ENCODE results near the gene ZNF80. TPM values are rescaled to one million over a fixed set of nuclear protein-coding genes. Genes with fewer than 3 reads are reported as not detected.

Gene ZNF80
- total and polyA plus RNA-seq, 2 of the 8 experiments (the other 6 are each of a cell fraction or from before 2014, with no cell fraction given): not detected

- Histone ChIP-seq H4K20me1 (replicated peaks in 1 of 2; ENCODE audit: control insufficient read depth in 1 of 2, insufficient read depth in 2 of 2, low read length in 2 of 2) (no peaks in the 10 kb centered on the region), H3K27me3 (replicated peaks in 1 of 4; ENCODE audit: control insufficient read depth in 3 of 4, extremely low read depth in 1 of 4, insufficient read depth in 3 of 4, low read length in 3 of 4) (no peaks in the 10 kb centered on the region), H3K14ac (ENCODE audit: insufficient read length) (no peak overlapping the region), H3K9me3 (ENCODE audit: insufficient read depth in 2 of 2, low read depth in 1 of 2, low read length in 1 of 2) (no peaks in the 10 kb centered on the region; a peak in 1 of 4 replicates), H2AK5ac (ENCODE audit: low read depth, low read length) (no peak overlapping the region), H3K36me3 (ENCODE audit: control insufficient read depth in 2 of 4, insufficient read depth in 4 of 4, low read length in 3 of 4) (no peaks in the 10 kb centered on the region; a peak in 1 of 8 replicates), H4K8ac (ENCODE audit: extremely low read depth, insufficient read depth, low read length) (no peak overlapping the region), H2BK15ac (ENCODE audit: low read length) (no peak overlapping the region), H2BK20ac (ENCODE audit: low read length) (no peak overlapping the region), H2AFZ (ENCODE audit: low read length) (no peak overlapping the region), H3K4me2 (ENCODE audit: insufficient read depth in 1 of 2, low read depth in 2 of 2, low read length in 2 of 2) (no peak overlapping the region), H3K4me1 (replicated peaks in 1 of 4; ENCODE audit: control insufficient read depth in 3 of 4, insufficient read depth in 4 of 4, low read length in 3 of 4) (no peaks in the 10 kb centered on the region; a peak in 1 of 7 replicates), H3K4ac (replicated peaks; ENCODE audit: insufficient read length, low read depth, low read length) (no peak overlapping the region), H4K91ac (replicated peaks; ENCODE audit: insufficient read length, low read length) (no peak overlapping the region), H3K9ac (replicated peaks in 1 of 4; ENCODE audit: extremely low read depth in 1 of 4, low read depth in 3 of 4, low read length in 3 of 4) (no peak overlapping the region), H3K4me3 (ENCODE audit: extremely low read depth in 1 of 4, insufficient read depth in 2 of 4, low read depth in 3 of 4, low read length in 4 of 4) (no peak overlapping the region), H3K18ac (ENCODE audit: extremely low read depth, low read length) (no peak overlapping the region), H2BK12ac (ENCODE audit: low read depth, low read length) (no peak overlapping the region), H2BK5ac (ENCODE audit: low read depth, low read length) (no peak overlapping the region), H4K5ac (ENCODE audit: insufficient read length, low read depth, low read length) (no peak overlapping the region), H2BK120ac (replicated peaks; ENCODE audit: low read depth, low read length) (no peak overlapping the region), H3K23me2 (ENCODE audit: low read depth, low read length) (no peaks in the 10 kb centered on the region), H3K79me2 (ENCODE audit: control insufficient read depth in 1 of 2, insufficient read depth in 2 of 2, low read length in 2 of 2) (no peaks in the 10 kb centered on the region), H3K56ac (replicated peaks; ENCODE audit: insufficient read length, low read depth, low read length) (no peak overlapping the region), H3K79me1 (ENCODE audit: low read depth, low read length) (no peaks in the 10 kb centered on the region), H3K27ac (ENCODE audit: low read depth, low read length) (no peak overlapping the region), H3K23ac (ENCODE audit: insufficient read length) (no peak overlapping the region)
- no peak for TF ChIP-seq CHD2 (IDR thresholded peaks at IDR 0.05; ENCODE audit: low read length)
- no peak for TF ChIP-seq EP300 (IDR thresholded peaks at IDR 0.05; ENCODE audit: borderline replicate concordance in 1 of 2, low read depth in 2 of 2, low read length in 2 of 2)
- POLR2A ChIA-PET (ENCODE audit: partially characterized antibody): no interaction called here
- 93% methylated on average over 3 of the region's 3 CpGs; no CpG with 5 or more reads in 1 of the 2 experiments for WGBS, 2 experiments (ENCODE audit: extremely low coverage in 1 of 2, insufficient coverage in 1 of 2, insufficient read length in 1 of 2, insufficient replicate concordance in 2 of 2, low coverage in 1 of 2, low lambda C conversion rate in 2 of 2, missing lambda C conversion rate in 1 of 2)
- CTCF ChIA-PET (ENCODE audit: partially characterized antibody): no interaction called here
- FAIRE-seq: no peak
- no peak for DNase-seq (ENCODE audit: low read depth in 1 of 2, low spot score in 2 of 2)
These were observed 1.9 kb downstream of the ZNF80 start for GRCh38 chr3:114235431-114235830.
